8988T (cell line): ENCODE measurements around the gene BTBD2.
"Not testable (repeated sequence)": the region's sequence is repeated elsewhere in the genome, so short reads cannot be mapped to it uniquely, and the experiment has no call there.

Experiments
- DNase-seq: peaks from one replicate; pipeline ENCODE4 v3.0.0; 2011

The BTBD2 gene

GRCh38 chr19:2012941-2013682, 2.4 kb downstream of the BTBD2 start:
- DNase-seq, result no peak

- no peak for DNase-seq
Observed at GRCh38 chr19:2011169-2011568, 4.3 kb downstream of the BTBD2 start.

- DNase-seq, result no peak
Observed at GRCh38 chr19:2010135-2010668, 5.3 kb downstream of the BTBD2 start.

- DNase-seq, result no peak
Observed at GRCh38 chr19:2003874-2004273, 11.6 kb downstream of the BTBD2 start.

- no peak for DNase-seq
Observed at GRCh38 chr19:1999856-2000515, 15.5 kb downstream of the BTBD2 start.

GRCh38 chr19:1998712-1999708, 16.5 kb downstream of the BTBD2 start:
- no peak for DNase-seq

- DNase-seq, result no peak
Observed at GRCh38 chr19:1997353-1998233, 17.9 kb downstream of the BTBD2 start.

- no peak for DNase-seq
Observed at GRCh38 chr19:1992759-1993260, 22.7 kb downstream of the BTBD2 start.

GRCh38 chr19:1991018-1991913, 24.2 kb downstream of the BTBD2 start:
- DNase-seq, result no peak

- no peak for DNase-seq
Observed at GRCh38 chr19:1990230-1991017, 25.1 kb downstream of the BTBD2 start.

GRCh38 chr19:1989513-1990229, 25.8 kb downstream of the BTBD2 start:
- DNase-seq, result no peak

- DNase-seq, result not testable (repeated sequence)
Observed at GRCh38 chr19:1988464-1988863, 27.1 kb downstream of the BTBD2 start.

GRCh38 chr19:1987197-1988187, 28.0 kb downstream of the BTBD2 start:
- no peak for DNase-seq

GRCh38 chr19:1986357-1987162, 29.0 kb downstream of the BTBD2 start:
- DNase-seq, result no peak

GRCh38 chr19:1985588-1986356, 29.7 kb downstream of the BTBD2 start:
- DNase-seq, result no peak

- no peak for DNase-seq
Observed at GRCh38 chr19:1984357-1984756, 31.2 kb downstream of the BTBD2 start.
